PC-3 (cell line): ENCODE results near the gene EPS8. TPM values are rescaled to one million over a fixed set of nuclear protein-coding genes. Genes with fewer than 3 reads are reported as not detected.
A peak's percentile ranks its signal among the peaks of the same experiment; 100 is the strongest.

Source experiments
- ATAC-seq: fragments of 200-7000 bp; cut with Tn5 transposase; 2 replicates; pipeline ENCODE4 v1.9.1; 2020; ENCODE audit warnings: mild to moderate bottlenecking, moderate library complexity
- BruUV-seq: library from RNA; stranded (reverse); fragments of 400-500 nt; replicated peaks from 2 replicates; lab custom pipeline; 2021; lab: Mats Ljungman, UMichigan
- CTCF ChIA-PET: fragments of 300-600 bp; sonication (Branson Sonifier 250); formaldehyde crosslinking; loops from one replicate; lab custom pipeline; 2022; ENCODE audit warnings: antibody characterized with exemption; lab: Charles Lee
- POLR2A ChIA-PET: fragments of 300-600 bp; sonication (Branson Sonifier 250); formaldehyde crosslinking; loops from one replicate; lab custom pipeline; 2022; ENCODE audit warnings: antibody characterized with exemption; ENCODE audit not compliant: unreplicated experiment; lab: Charles Lee
- DNase-seq: peaks from one replicate; pipeline ENCODE4 v3.0.0-alpha.2; 2015
- H2AFZ ChIP-seq: fragments of 300-600 bp; sonication (generic); 2 replicates; pipeline ENCODE4 v1.6.0; 2016; ENCODE audit warnings: antibody characterized with exemption, low read length
- H3F3A ChIP-seq: fragments of 300-600 bp; sonication (generic); one replicate; pipeline ENCODE4 v1.6.0; 2017; ENCODE audit warnings: antibody characterized with exemption, low read length, control low read depth, mild to moderate bottlenecking; ENCODE audit not compliant: unreplicated experiment
- H3K27ac ChIP-seq: fragments of 300-600 bp; sonication (generic); 2 replicates; pipeline ENCODE4 v1.5.1; 2016; ENCODE audit warnings: mild to moderate bottlenecking, low read length
- H3K27me3 ChIP-seq: fragments of 300-600 bp; sonication (generic); 2 replicates; pipeline ENCODE4 v1.6.1; 2016; ENCODE audit warnings: low read length, mixed read lengths
- H3K36me3 ChIP-seq: fragments of 300-600 bp; sonication (generic); 2 replicates; pipeline ENCODE4 v1.6.1; 2016; ENCODE audit warnings: low read depth, mixed run types, low read length, mixed read lengths
- H3K4me1 ChIP-seq: fragments of 300-600 bp; sonication (generic); 2 replicates; pipeline ENCODE4 v1.5.1; 2016; ENCODE audit warnings: low read length; ENCODE audit not compliant: insufficient read depth
- H3K4me2 ChIP-seq: fragments of 300-600 bp; sonication (generic); 2 replicates; pipeline ENCODE4 v1.6.0; 2016; ENCODE audit warnings: low read length
- H3K4me3 ChIP-seq: fragments of 300-600 bp; sonication (generic); 2 replicates; pipeline ENCODE4 v1.5.1; 2016; ENCODE audit warnings: mild to moderate bottlenecking, low read length, mixed read lengths
- H3K79me2 ChIP-seq: fragments of 300-600 bp; sonication (generic); 2 replicates; pipeline ENCODE4 v1.6.1; 2017; ENCODE audit warnings: low read length, mixed read lengths
- H3K9ac ChIP-seq: fragments of 300-600 bp; sonication (generic); 2 replicates; pipeline ENCODE4 v1.6.0; 2016; ENCODE audit warnings: mild to moderate bottlenecking, low read length
- H3K9me2 ChIP-seq: fragments of 300-600 bp; sonication (generic); replicated peaks from 2 replicates; pipeline ENCODE4 v1.6.1; 2016; ENCODE audit warnings: mixed run types, low read length, mixed read lengths
- H3K9me3 ChIP-seq: fragments of 300-600 bp; sonication (generic); 2 replicates; pipeline ENCODE4 v1.6.1; 2016; ENCODE audit warnings: low read length, mixed read lengths
- H4K20me1 ChIP-seq: fragments of 300-600 bp; sonication (generic); 2 replicates; pipeline ENCODE4 v1.6.1; 2016; ENCODE audit warnings: low read length, mixed read lengths
- EZH2 ChIP-seq: fragments of 300-600 bp; sonication (generic); IDR thresholded peaks from one replicate; pipeline ENCODE4 v1.6.1; 2017; ENCODE audit warnings: antibody characterized with exemption, mild to moderate bottlenecking, low read length; ENCODE audit not compliant: unreplicated experiment
- EZH2phosphoT487 ChIP-seq: fragments of 300-600 bp; sonication (generic); IDR thresholded peaks from 2 replicates; pipeline ENCODE4 v1.6.1; 2018; ENCODE audit warnings: mild to moderate bottlenecking, antibody characterized with exemption, low read length, borderline replicate concordance
- intact Hi-C: fragments of 100-400 bp; cut with micrococcal nuclease; formaldehyde crosslinking; loops from 2 replicates; pipeline ENCODE4 v1.9.0; 2023
- total RNA-seq: library from RNA; depleted of rRNA; stranded (reverse); fragments of >200 nt; gene quantifications from 2 replicates; pipeline ENCODE4 v1.2.3, GENCODE V29; 2014
- TF ChIP-seq, protein P1 (sequence below): fragments of 300-600 bp; sonication (generic); conservative IDR thresholded peaks from 2 replicates; pipeline ENCODE4 v1.5.1; 2017; ENCODE audit warnings: antibody characterized with exemption, low read depth, mild to moderate bottlenecking, low read length

EPS8 gene
- total RNA-seq, 1 experiment from 2014 or later: 47.4 TPM

DNA sequence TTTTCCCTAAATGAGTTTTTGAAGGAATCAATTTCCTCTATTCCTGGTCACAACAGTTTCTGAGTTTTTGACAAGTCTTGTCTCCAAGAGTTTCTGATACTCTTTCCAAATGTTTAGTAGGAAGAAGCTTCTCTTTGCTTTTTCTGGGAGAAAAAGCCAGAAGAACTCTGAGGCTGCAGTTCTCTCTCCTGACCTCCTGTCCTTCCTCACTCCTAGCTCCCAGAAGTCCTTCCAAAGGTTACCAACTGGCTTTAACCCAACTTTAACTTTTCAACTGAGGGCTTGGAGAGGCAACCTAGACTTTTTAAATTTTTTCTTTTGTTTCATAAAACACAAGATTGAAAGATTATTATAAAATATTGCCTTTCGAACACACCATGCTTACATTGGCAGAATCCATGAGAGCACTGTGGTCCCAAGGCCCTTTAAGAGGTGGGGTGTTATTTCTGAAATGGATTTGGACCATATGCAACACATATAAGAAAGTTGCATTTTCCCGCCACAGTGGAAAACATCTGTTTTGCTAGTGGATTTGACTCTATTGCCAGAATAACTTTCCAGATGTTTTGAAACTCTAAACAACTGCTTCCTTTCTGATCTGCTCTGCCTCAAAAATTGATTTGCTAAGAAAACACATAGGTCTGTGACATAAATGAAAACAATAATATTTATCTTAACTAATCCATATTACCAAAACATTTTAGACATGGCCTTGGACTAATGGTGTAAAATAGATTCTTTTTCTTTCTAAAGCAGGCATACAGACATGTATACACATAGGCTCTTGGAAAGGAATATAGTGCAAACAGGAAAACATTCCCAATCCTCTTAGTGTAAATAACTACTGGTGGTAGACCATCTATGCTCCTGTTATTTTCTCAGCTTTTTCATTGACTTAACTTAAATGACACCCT, 22.3 kb upstream of the EPS8 start:
- H3K4me2 ChIP-seq: no peak overlapping the region
- no peaks in the 10 kb centered on the region for H3K9me2 ChIP-seq
- no peak overlapping the region for H3K9ac ChIP-seq
- no peaks in the 10 kb centered on the region for H3K36me3 ChIP-seq
- H4K20me1 ChIP-seq: no peaks in the 10 kb centered on the region
- H3K79me2 ChIP-seq: no peaks in the 10 kb centered on the region
- BruUV-seq: no TSS peak
- H3K9me3 ChIP-seq: no peaks in the 10 kb centered on the region
- H3F3A ChIP-seq: no peaks in the 10 kb centered on the region
- no peak overlapping the region for H3K27ac ChIP-seq
- H3K4me1 ChIP-seq: no peaks in the 10 kb centered on the region
- ChIA-PET CTCF (no interaction called here), POLR2A (no interaction called here)
- intact Hi-C loops: no loop called here
- H3K4me3 ChIP-seq: no peak overlapping the region
- H3K27me3 ChIP-seq: no peaks in the 10 kb centered on the region
- TF ChIP-seq EZH2phosphoT487 (no peak), EZH2 (no peak)
- TF ChIP-seq, protein P1, sequence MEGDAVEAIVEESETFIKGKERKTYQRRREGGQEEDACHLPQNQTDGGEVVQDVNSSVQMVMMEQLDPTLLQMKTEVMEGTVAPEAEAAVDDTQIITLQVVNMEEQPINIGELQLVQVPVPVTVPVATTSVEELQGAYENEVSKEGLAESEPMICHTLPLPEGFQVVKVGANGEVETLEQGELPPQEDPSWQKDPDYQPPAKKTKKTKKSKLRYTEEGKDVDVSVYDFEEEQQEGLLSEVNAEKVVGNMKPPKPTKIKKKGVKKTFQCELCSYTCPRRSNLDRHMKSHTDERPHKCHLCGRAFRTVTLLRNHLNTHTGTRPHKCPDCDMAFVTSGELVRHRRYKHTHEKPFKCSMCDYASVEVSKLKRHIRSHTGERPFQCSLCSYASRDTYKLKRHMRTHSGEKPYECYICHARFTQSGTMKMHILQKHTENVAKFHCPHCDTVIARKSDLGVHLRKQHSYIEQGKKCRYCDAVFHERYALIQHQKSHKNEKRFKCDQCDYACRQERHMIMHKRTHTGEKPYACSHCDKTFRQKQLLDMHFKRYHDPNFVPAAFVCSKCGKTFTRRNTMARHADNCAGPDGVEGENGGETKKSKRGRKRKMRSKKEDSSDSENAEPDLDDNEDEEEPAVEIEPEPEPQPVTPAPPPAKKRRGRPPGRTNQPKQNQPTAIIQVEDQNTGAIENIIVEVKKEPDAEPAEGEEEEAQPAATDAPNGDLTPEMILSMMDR: no peak
- no peak for DNase-seq
- H2AFZ ChIP-seq: no peak overlapping the region
- ATAC-seq: no peak

DNA sequence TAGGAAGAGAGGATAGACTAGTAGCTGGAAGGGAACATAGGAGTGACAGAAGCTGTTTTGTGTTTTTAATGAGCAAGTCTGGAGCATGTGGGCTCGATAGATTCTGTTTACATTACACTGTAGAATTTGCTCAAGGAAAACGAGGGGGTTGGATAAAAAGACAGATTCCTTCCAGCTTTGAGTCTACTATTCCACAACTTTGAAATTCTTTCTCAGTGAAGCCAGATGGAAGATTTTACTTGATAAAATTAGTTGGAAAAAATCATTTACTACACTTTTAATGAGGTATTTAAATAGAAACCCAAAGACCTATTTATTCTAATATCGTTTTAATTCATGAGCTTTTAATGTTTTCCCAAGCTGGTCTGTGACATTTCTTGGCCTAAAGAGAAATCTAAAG, 19.5 kb upstream of the EPS8 start:
- H3K79me2 ChIP-seq: no peaks in the 10 kb centered on the region
- no peak overlapping the region for H3K9ac ChIP-seq
- POLR2A ChIA-PET: no interaction called here
- H2AFZ ChIP-seq: peak overlapping the region; percentile 42; the same call in 1 of the 2 replicates
- CTCF ChIA-PET: no interaction called here
- no peak overlapping the region for H3K4me3 ChIP-seq
- no peaks in the 10 kb centered on the region for H3K4me1 ChIP-seq
- H4K20me1 ChIP-seq: no peaks in the 10 kb centered on the region
- no peaks in the 10 kb centered on the region for H3K9me2 ChIP-seq
- DNase-seq: no peak
- TF ChIP-seq EZH2phosphoT487 (no peak), EZH2 (no peak)
- TF ChIP-seq, protein P1: no peak
- H3K36me3 ChIP-seq: no peaks in the 10 kb centered on the region
- no peaks in the 10 kb centered on the region for H3F3A ChIP-seq
- intact Hi-C loops: no loop called here
- no peak for ATAC-seq
- BruUV-seq: no TSS peak
- H3K27me3 ChIP-seq: no peaks in the 10 kb centered on the region
- H3K9me3 ChIP-seq: no peaks in the 10 kb centered on the region
- H3K27ac ChIP-seq: no peak overlapping the region
- H3K4me2 ChIP-seq: no peak overlapping the region

DNA sequence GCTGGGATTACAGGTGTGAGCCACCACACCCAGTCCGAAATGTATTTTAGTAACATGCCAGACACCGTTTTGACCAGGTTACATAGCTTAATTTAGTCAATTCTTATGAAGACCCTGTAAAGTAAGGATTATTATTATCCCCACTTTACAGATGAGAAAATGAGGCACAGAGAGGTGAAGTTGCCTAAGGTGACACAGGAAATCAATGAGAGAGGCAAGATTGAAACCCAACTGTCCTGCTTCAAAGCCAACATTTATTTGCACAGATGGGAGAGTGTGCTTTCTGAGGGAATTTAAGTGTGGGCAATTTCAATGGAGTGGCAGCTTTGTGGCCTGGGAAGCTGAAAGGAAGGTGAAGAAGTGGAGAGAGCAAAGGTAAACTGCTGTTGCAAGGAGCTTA, 19.1 kb upstream of the EPS8 start:
- TF ChIP-seq EZH2phosphoT487: no peak
- H3K9ac ChIP-seq: no peak overlapping the region
- H2AFZ ChIP-seq: peak overlapping the region; percentile 42; the same call in 1 of the 2 replicates
- no peaks in the 10 kb centered on the region for H3K27me3 ChIP-seq
- no TSS peak for BruUV-seq
- H3F3A ChIP-seq: no peaks in the 10 kb centered on the region
- no peak for DNase-seq
- no peak for ATAC-seq
- H3K4me3 ChIP-seq: no peak overlapping the region
- POLR2A ChIA-PET: no interaction called here
- H3K36me3 ChIP-seq: no peaks in the 10 kb centered on the region
- H3K79me2 ChIP-seq: no peaks in the 10 kb centered on the region
- no peaks in the 10 kb centered on the region for H3K9me2 ChIP-seq
- no peaks in the 10 kb centered on the region for H4K20me1 ChIP-seq
- intact Hi-C loops: no loop called here
- H3K27ac ChIP-seq: no peak overlapping the region
- H3K4me1 ChIP-seq: no peaks in the 10 kb centered on the region
- H3K4me2 ChIP-seq: no peak overlapping the region
- CTCF ChIA-PET: no interaction called here
- no peaks in the 10 kb centered on the region for H3K9me3 ChIP-seq
